ENCODE measurements around the gene MYBBP1A.
"Not testable (repeated sequence)": the region's sequence is repeated elsewhere in the genome, so short reads cannot be mapped to it uniquely, and the experiment has no call there.

The MYBBP1A gene

GRCh38 chr17:4583206-4583605, 28.0 kb upstream of the MYBBP1A start:
- Histone ChIP-seq H3K4me3 (ENCODE audit: low read depth, low read length) (no peak overlapping the region), H3K27me3 (ENCODE audit: control insufficient read depth, insufficient read depth, low read length) (no peaks in the 10 kb centered on the region), H3K4me1 (no peaks in the 10 kb centered on the region), H2AFZ (no peak overlapping the region), H3K27ac (no peak overlapping the region), H3K9ac (no peak overlapping the region), H3K36me3 (ENCODE audit: control insufficient read depth, insufficient read depth, low read length) (no peaks in the 10 kb centered on the region), H3K9me3 (ENCODE audit: control insufficient read depth, low read length) (no peaks in the 10 kb centered on the region), H3K4me2 (ENCODE audit: low read length) (no peak overlapping the region), H3K79me2 (no peaks in the 10 kb centered on the region)
- TF ChIP-seq CTCF (IDR thresholded peaks at IDR 0.05), result no peak

- Histone ChIP-seq H3K9ac (no peak overlapping the region), H3K27me3 (ENCODE audit: control insufficient read depth, insufficient read depth, low read length) (no peaks in the 10 kb centered on the region), H2AFZ (no peak overlapping the region), H3K79me2 (no peaks in the 10 kb centered on the region), H3K4me3 (ENCODE audit: low read depth, low read length) (no peak overlapping the region), H3K4me1 (no peaks in the 10 kb centered on the region), H3K9me3 (ENCODE audit: control insufficient read depth, low read length) (no peaks in the 10 kb centered on the region), H3K27ac (no peak overlapping the region), H3K4me2 (ENCODE audit: low read length) (no peak overlapping the region), H3K36me3 (ENCODE audit: control insufficient read depth, insufficient read depth, low read length) (no peaks in the 10 kb centered on the region)
- no peak for TF ChIP-seq CTCF (IDR thresholded peaks at IDR 0.05)
Measured at GRCh38 chr17:4582691-4583090, 27.5 kb upstream of the MYBBP1A start.

- no peaks in the 10 kb centered on the region for H3K36me3 ChIP-seq (ENCODE audit: control insufficient read depth, insufficient read depth, low read length)
- H3K27me3 ChIP-seq (ENCODE audit: control insufficient read depth, insufficient read depth, low read length), result no peaks in the 10 kb centered on the region
- no peaks in the 10 kb centered on the region for H3K9me3 ChIP-seq (ENCODE audit: control insufficient read depth, low read length)
- no peak overlapping the region for H2AFZ ChIP-seq
- no peak overlapping the region for H3K27ac ChIP-seq
- H3K4me2 ChIP-seq (ENCODE audit: low read length), result no peak overlapping the region
- no peak for TF ChIP-seq CTCF (IDR thresholded peaks at IDR 0.05)
- no peak overlapping the region for H3K4me3 ChIP-seq (ENCODE audit: low read depth, low read length)
- H3K79me2 ChIP-seq, result no peaks in the 10 kb centered on the region
- no peak overlapping the region for H3K9ac ChIP-seq
- no peaks in the 10 kb centered on the region for H3K4me1 ChIP-seq
Measured at GRCh38 chr17:4582101-4582501, 26.9 kb upstream of the MYBBP1A start.

- Histone ChIP-seq H3K4me1 (no peaks in the 10 kb centered on the region), H3K4me3 (ENCODE audit: low read depth, low read length) (no peak overlapping the region), H3K9me3 (ENCODE audit: control insufficient read depth, low read length) (no peaks in the 10 kb centered on the region), H3K27me3 (ENCODE audit: control insufficient read depth, insufficient read depth, low read length) (no peaks in the 10 kb centered on the region), H3K4me2 (ENCODE audit: low read length) (no peak overlapping the region), H3K79me2 (no peaks in the 10 kb centered on the region), H2AFZ (no peak overlapping the region), H3K9ac (no peak overlapping the region), H3K27ac (no peak overlapping the region), H3K36me3 (ENCODE audit: control insufficient read depth, insufficient read depth, low read length) (no peaks in the 10 kb centered on the region)
- TF ChIP-seq CTCF (IDR thresholded peaks at IDR 0.05), result no peak
Measured at GRCh38 chr17:4580291-4580690, 25.1 kb upstream of the MYBBP1A start.

GRCh38 chr17:4579678-4580077, 24.5 kb upstream of the MYBBP1A start:
- no peaks in the 10 kb centered on the region for H3K36me3 ChIP-seq (ENCODE audit: control insufficient read depth, insufficient read depth, low read length)

GRCh38 chr17:4578349-4578748, 23.2 kb upstream of the MYBBP1A start:
- H3K79me2 ChIP-seq; H3K4me1 ChIP-seq; H3K4me2 ChIP-seq (ENCODE audit: low read length); H2AFZ ChIP-seq; H3K9me3 ChIP-seq (ENCODE audit: control insufficient read depth, low read length); H3K9ac ChIP-seq; H3K4me3 ChIP-seq (ENCODE audit: low read depth, low read length); H3K27ac ChIP-seq; H3K36me3 ChIP-seq (ENCODE audit: control insufficient read depth, insufficient read depth, low read length); H3K27me3 ChIP-seq (ENCODE audit: control insufficient read depth, insufficient read depth, low read length): not testable (repeated sequence)

More at GRCh38 chr17:4579678-4580077, 24.5 kb upstream of the MYBBP1A start:
- Histone ChIP-seq H3K27ac (no peak overlapping the region), H3K79me2 (no peaks in the 10 kb centered on the region), H2AFZ (no peak overlapping the region), H3K9me3 (ENCODE audit: control insufficient read depth, low read length) (no peaks in the 10 kb centered on the region), H3K4me1 (no peaks in the 10 kb centered on the region), H3K9ac (no peak overlapping the region), H3K4me2 (ENCODE audit: low read length) (no peak overlapping the region), H3K27me3 (ENCODE audit: control insufficient read depth, insufficient read depth, low read length) (no peaks in the 10 kb centered on the region), H3K4me3 (ENCODE audit: low read depth, low read length) (no peak overlapping the region)
- no peak for TF ChIP-seq CTCF (IDR thresholded peaks at IDR 0.05)

Data from parathyroid adenoma (tissue), 2 donors.